NCI-H82 (cell line): ENCODE measurements around the gene CDC42SE2.
"Not testable (repeated sequence)": the region's sequence is repeated elsewhere in the genome, so short reads cannot be mapped to it uniquely, and the experiment has no call there.

Experiments
- DNase-seq: peaks from one replicate; lab custom pipeline; 2025; lab: John Stamatoyannopoulos, UW

Gene CDC42SE2

DNA sequence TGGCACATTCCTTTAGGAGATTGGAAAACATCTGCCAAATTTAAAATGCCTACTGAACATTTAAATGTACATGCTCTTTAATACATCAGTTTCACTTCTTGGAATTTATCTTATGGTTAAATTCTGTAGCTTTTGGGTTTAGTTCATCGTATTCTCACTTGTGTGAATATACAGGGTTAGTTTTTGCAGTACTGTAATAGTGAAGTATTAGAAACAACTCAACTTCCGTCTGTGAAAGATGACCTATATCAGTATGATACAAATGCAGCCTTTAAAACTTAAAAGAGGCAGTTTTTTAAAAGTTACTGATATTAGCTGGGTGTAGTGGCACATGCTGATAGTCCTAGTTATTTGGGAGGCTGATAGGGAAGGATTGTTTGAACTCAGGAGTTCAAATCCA, 57.2 kb downstream of the CDC42SE2 start:
- DNase-seq: no peak

DNA sequence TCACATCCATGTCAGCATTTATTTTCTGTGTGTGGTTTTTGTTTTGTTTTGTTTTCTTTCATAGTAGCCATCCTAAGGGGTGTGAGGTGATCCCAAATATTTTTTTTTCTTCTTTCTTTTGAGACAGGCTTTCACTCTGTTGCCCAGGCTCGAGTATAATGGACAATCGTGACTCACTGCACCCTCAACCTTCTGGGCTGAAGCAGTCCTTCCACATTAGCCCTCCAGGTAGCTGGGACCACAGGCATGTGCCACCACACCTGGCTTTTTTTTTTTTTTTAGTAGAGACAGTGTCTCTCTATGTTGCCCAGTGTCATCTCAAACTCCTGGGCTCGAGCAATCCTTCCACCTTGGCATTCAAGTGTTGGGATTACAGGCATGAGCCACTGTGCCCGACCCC, 59.1 kb downstream of the CDC42SE2 start:
- no peak for DNase-seq

DNA sequence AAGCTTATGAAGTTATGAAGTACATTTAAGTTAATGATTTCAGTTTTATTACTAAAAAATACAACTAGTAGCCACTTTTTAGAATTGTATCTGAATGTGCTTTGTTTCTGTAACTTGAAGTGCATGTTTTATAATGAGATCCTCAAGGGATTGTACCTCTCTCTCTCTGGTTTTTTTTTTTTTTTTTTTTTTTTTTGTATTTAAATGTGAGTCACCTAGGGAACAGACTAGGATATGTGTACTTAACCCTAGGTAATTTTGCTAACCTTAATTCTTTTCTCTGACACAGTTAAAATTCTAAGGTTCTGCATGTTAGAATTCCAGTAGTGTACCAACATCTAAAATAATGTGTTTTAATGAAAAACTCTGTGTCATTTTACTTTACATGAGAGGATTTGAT, 59.5 kb downstream of the CDC42SE2 start:
- DNase-seq: no peak

DNA sequence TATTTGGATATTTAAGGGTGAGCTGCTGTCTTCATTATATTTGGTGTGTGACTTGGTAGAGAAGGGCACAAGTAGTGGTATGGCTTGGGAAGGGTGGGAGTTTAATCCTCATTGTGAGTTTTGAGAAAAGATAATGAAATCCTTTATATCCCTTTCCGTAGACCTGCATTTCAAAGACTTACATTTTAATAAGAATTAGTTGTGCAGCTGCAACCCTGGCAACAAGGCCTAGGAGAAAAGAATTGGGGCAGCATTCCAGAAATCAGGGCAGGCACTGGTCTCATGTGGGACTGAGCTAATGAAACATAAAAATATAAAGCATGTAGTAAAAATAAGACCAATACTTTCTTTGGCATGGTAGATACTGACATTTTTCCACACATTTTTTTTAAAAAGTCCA, 60.5 kb downstream of the CDC42SE2 start:
- DNase-seq: no peak

DNA sequence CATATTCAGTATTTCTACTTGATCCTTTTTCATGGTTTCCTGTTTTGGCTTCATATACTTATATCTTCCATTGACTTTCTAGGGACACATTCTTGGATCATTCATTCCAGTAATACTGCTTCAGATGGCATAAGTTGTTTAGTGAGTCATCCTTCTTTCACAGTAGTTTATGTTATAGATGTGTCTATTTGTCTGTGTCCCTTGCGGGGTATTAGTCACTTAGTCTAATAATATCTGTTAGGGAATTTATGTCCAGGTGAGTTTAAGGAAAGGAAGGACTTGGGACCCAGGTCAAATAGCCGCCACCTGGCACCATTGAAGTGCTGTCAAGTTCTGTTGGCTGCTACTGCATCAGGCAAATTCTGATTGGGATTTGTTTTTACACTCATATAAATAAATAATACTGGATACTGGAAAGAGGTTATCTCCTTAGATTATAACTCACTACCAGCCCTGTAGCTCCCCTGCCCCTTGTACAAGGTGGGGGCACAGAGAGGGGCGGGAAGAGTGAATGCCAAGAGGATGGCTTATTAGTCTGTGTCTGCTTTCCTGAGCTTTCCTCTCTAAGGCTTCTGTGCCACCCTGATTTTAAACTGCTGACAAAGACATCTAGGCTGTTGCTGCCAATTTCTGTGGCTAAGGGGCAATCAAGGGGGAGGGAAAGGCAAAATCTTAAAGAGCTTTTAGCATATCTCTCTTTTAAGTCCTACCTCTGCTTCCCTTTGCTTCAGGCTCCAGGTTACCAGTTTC, 64.9 kb downstream of the CDC42SE2 start:
- DNase-seq: no peak

DNA sequence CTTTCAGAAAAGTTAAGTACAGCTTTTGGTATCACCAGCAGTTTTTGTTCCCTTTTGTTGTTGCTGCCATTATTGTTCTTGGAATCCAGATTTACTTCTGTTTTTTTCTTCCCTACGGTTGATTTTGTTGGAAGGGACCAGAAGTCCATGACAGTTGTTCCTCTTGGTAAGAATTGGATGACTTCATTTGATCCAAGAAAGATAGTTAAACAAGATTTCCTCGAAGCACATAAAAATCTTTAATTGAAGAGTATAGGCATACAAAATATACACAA, 65.4 kb downstream of the CDC42SE2 start:
- no peak for DNase-seq

DNA sequence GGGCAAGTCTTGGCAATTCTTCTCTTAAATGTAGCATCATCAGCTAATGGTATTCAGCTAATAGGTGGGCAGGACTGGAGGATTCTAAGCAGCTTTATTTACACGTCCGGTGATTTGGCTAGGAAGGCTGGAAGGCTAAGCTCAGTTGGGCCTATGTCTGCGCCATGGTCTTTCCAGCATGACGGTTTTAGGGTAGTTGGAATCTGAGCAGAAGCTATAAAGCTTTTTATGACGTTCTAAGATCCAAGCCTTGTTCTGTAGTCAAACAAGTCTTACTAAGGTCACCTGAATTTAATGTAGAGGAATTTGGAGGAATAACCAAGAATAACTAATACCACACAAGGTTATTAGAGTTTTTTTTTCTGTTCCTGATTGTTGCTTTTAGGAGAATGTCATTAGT, 66.2 kb downstream of the CDC42SE2 start:
- no peak for DNase-seq

DNA sequence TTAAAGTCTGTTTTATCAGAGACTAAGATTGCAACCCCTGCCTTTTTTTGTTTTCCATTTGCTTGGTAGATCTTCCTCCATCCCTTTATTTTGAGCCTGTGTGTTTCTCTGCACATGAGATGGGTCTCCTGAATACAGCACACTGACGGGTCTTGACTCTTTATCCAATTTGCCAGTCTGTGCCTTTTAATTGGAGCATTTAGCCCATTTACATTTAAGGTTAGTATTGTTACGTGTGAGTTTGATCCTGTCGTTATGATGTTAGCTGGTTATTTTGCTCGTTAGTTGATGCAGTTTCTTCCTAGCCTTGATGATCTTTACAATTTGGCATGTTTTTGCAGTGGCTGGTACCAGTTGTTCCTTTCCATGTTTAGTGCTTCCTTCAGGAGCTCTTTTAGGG, 71.9 kb downstream of the CDC42SE2 start:
- not testable (repeated sequence) for DNase-seq

DNA sequence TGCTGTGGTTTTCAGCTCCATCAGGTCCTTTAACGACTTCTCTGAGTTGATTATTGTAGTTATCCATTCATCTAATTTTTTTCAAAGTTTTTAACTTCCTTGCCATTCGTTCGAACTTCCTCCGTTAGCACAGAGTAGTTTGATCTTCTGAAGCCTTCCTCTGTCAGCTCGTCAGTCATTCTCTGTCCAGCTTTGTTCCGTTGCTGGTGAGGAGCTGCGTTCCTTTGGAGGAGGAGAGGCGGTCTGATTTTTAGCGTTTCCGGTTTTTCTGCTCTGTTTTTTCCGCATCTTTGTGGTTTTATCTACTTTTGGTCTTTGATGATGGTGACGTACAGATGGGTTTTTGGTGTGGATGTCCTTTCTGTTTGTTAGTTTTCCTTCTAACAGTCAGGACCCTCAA, 72.9 kb downstream of the CDC42SE2 start:
- not testable (repeated sequence) for DNase-seq

DNA sequence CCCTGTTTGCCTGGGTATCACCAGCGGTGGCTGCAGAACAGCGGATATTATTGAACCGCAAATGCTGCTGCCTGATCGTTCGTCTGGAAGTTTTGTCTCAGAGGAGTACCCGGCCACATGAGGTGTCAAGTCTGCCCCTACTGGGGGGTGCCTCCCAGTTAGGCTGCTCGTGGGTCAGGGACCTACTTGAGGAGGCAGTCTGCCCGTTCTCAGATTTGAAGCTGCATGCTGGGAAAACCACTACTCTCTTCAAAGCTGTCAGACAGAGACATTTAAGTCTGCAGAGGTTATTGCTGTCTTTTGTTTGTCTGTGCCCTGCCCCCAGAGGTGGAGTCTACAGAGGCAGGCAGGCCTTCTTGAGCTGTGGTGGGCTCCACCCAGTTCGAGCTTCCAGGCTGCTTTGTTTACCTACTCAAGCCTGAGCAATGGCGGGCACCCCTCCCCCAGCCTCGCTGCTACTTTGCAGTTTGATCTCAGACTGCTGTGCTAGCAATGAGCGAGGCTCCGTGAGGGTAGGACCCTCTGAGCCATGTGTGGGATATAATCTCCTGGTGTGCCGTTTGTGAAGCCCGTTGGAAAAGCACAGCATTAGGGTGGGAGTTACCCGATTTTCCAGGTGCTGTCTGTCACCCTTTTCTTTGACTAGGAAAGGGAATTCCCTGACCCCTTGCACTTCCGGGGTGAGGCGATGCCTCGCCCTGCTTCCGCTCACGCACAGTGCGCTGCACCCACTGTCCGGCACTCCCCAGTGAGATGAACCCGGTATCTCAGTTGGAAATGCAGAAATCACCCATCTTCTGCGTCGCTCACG, 73.6 kb downstream of the CDC42SE2 start:
- not testable (repeated sequence) for DNase-seq

DNA sequence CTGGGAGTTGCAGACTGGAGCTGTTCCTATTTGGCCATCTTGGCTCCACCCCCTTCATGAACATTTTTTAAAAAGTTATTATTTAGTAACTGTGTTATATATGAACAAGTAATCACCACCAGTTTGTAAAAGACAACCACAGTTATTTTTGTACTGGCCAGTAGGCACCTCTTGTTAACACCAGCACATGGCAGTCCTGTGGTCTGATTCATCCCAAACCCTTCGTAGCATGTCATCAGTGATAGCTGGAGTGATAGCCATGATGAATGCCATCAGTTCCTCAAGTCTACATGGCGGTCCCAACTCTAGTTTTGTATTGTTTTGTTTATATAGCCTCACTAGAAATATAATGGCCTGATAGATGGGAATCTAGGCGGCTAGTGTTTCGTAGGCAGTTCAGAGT, 74.2 kb downstream of the CDC42SE2 start:
- no peak for DNase-seq

DNA sequence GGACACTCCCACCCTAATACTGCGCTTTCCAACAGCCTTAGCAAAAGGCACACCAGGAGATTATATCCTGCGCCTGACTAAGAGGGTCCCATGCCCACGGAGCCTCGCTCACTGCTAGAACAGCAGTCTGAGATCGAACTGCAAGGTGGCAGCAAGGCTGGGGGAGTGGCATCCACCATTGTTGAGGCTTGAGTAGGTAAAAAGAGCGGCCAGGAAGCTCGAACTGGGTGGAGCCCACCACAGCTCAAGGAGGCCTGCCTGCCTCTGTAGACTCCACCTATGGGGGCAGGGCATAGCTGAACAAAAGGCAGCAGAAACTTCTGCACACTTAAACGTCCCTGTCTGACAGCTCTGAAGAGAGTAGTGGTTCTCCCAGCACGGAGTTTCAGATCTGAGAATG, 80.4 kb downstream of the CDC42SE2 start:
- DNase-seq: not testable (repeated sequence)

DNA sequence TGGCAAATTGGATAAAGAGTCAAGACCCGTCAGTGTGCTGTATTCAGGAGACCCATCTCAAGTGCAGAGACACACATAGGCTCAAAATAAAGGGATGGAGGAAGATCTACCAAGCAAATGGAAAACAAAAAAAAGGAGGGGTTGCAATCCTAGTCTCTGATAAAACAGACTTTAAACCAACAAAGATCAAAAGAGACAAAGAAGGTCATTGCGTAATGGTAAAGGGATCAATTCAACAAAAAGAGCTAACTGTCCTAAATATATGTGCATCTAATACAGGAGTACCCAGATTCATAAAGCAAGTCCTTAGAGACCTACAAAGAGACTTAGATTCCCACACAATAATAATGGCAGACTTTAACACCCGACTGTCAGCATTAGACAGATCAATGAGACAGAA, 82.4 kb downstream of the CDC42SE2 start:
- not testable (repeated sequence) for DNase-seq

DNA sequence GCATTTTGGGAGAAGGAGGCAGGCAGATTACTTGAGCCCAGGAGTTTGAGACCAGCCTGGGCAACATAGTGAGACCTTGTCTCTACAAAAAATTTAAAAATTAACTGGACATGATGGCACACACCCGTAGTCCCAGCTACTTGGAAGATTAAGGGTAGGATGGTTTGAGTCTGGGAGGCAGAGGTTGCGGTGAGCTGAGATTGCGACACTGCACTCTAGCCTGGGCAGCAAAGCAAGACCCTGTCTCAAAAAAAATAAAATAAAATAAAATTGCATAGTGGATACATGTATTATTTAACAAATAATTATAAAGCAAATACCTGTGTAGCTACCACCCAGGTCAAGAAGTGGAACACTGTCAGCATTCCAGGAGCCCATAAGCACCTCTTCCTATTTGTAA, 90.1 kb downstream of the CDC42SE2 start:
- no peak for DNase-seq

DNA sequence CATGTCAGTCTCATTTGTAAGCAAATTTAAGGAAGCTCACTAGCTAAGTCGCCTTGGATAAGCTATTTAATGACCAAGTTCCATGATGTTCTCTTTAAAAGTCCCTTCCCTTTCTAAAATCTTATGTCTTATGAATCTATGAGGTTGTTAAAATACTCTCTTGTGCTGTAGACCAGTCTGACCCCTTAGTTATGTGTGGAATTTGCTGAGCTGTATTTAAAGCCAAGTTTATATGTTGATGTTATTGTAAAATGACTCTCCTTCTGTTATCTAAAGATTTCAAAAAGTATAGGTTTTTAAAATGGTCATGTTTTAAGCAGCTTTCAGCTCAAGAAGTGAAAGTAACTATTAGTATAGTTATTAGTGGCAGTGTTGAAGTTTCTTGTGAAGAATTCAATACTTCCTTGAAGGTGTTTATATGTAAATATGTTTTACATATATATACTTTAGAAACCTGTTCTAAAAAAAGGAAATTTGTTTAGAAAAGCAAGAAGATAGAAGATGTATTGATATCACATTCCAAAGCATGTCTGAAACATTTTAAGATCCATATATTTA, 92.2 kb downstream of the CDC42SE2 start:
- DNase-seq: no peak

DNA sequence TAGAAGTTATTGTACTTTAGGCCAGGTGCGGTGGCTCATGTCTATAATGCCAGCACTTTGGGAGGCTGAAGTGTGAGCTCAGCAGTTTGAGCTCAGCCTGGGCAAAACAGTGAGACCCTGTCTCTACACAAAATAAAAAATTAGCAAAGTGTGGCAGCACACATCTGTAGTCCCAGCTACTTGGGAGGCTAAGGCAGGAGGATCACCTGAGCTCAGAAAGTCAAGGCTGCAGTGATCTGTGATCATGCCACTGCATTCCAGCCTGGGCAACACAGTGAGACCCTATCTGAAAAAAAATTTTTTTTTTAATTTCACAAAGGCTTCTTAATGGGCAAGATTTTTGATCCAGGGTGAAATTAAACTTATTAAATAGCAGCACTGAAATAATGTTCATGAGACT, 92.8 kb downstream of the CDC42SE2 start:
- no peak for DNase-seq

DNA sequence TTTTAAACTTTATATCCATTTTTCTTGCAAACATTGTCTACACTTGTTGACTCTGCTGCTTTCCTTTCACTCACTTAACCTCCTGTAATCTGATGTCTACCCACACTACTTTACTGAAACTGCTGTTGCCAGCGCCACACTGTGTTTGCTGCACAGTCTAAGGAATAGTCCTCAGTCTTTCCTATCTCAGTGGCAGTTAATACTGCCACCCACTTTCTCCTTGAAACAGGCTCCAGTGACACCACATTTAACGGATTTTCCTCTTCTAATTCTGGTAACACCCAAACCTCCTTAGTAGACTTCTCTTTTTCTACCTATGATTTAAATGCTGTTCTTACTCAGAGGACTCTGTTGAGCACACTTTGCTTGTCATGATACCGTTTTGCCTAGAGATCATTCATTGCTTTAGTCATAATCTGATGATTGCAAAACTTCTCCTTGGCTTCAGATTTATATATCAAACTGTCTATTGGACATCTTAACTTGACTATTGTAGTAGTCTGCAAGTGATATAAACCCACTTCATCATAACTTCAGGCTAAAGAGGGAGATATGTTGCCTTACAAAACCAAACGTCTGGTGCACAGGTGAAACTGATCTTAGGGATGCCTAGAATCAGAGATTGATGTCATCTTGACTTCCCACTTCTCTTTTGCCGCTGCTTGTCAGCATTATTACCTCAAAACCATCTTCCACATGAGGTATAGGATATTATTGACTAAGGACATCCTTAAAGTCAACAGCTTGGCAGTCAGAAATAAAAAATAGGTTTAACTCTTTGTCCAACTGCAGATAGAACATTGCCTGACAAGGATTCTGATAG, 94.1 kb downstream of the CDC42SE2 start:
- no peak for DNase-seq

DNA sequence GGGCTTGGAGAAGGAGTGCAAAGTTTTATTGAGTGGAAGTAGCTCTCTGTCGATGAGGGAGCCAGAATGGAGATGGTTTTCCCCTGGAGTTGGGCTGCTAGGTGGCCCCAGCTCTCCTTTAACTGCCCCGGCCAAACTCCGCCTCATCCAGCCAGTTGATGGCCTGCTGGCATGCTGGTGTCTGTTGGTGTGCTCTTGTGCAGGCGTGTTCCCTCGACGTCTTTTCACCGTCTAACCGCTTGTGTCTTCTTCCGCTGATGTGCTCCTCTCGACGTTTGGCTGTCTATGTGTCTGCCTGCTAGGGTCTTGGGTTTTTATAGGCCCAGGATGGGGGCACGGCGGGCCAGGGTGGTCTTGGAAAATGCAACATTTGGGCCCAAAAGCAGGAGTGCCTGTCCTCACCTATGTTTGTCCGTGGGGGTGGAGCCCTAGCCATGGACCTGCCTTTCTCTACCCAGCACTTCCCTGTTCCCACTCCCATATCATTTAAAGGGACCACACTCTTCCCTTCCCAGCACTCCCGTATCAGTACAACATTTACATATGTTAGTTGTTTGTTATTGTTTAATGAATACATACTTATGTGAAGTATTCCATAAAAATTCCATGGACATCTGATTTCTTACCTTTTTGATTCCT, 97.9 kb downstream of the CDC42SE2 start:
- no peak for DNase-seq

DNA sequence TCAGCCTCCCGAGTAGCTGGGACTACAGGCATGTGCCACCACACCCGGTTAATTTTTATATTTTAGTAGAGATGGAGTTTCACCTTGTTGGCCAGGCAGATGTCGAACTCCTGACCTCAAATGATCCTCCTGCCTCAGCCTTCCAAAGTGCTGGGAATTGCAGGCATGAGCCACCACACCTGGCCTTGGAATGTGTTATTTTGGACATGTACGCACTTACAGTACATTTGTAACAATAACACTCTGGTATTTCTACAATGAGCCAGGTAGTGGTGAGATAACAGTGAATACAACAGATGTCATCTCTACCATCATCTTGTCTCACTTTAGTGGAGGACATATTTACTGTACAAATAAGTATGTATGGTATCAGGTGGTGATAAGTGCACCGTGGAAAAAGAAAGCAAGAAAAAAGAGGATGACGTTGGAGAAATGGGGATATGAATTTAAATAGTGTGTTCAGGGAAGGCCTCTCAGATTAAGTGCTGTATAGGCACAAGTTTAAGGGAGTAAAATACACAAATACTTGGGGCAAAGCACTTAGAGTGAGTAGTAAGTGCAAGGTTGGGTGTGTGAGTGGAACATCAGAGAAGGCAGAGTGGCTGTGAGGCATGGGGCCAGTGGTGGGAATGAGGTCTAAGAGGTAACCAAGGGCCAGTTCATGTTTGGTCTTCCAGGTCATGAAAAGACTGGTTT, 100.1 kb downstream of the CDC42SE2 start:
- no peak for DNase-seq

DNA sequence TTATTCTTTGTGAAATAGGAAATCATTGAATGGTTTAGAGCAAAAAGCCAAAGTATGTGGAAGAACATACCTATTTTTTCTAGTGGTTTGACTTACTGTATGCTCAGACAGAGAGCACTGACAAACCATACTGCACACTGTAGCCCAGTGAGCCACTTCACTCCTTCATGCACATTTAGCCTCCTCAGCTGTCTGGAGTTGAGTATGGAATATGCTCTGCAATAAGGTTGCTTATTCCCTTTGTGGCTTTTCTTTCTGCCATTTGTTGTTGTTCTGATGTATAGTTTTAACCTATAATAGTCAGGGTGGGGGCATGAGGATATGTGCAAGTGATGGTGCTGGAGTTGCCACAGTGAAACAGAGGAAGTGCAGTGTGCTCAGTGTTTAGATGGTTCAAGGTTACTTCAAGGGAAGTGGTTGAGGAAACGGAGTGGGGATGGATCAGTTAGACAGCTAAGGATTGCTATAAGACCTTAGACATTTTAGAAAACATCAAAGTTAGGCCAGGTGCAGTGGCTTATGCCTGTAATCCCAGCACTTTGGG, 100.7 kb downstream of the CDC42SE2 start:
- no peak for DNase-seq

DNA sequence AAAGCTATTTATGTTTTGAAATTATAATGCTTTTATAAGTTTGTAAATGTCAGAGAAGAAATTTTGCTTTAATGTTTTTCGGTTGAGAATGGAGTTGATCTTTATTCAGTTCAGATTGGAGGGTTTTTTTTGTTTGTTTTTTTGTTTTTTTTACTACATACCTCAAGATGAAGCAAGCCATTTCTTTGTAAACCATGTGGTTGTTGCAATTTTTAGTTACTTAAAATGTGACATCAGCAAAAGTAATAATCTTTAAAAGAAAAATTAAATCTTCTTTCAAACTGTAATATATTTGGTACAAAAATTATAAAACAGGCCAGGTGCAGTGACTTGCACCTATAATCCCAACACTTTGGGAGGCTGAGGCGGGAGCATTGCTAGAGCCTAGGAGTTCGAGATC, 102.6 kb downstream of the CDC42SE2 start:
- no peak for DNase-seq
